DND-41 (cell line): Measurements from ENCODE around the gene TLR5.

Source experiments
- CTCF ChIP-seq: IDR thresholded peaks from 2 replicates; pipeline ENCODE4 v1.5.1; 2012; ENCODE audit warnings: borderline replicate concordance, low read length, moderate library complexity, mild to moderate bottlenecking; ENCODE audit not compliant: poor library complexity, severe bottlenecking; ENCODE audit errors: extremely low read depth
- EZH2 ChIP-seq: IDR thresholded peaks from 3 replicates; pipeline ENCODE4 v1.6.1; 2012; ENCODE audit warnings: borderline replicate concordance, low read depth, mild to moderate bottlenecking, moderate library complexity, low read length, inconsistent platforms; ENCODE audit not compliant: severe bottlenecking

- TF ChIP-seq CTCF = no peak
- no peak for TF ChIP-seq EZH2
These were observed 75.1 kb downstream of the TLR5 start for GRCh38 chr1:223067914-223068313.
